HG02840 (cell line): ENCODE measurements around the gene ACVR1.
"Not testable (repeated sequence)": the region's sequence is repeated elsewhere in the genome, so short reads cannot be mapped to it uniquely, and the experiment has no call there.

Experiments used
- ATAC-seq: cut with Tn5 transposase; IDR thresholded peaks from one replicate; pipeline ENCODE4 v1.9.1; 2021; ENCODE audit warnings: mild to moderate bottlenecking, moderate library complexity, moderate number of reproducible peaks; ENCODE audit not compliant: unreplicated experiment, low FRiP score

ACVR1 gene

DNA sequence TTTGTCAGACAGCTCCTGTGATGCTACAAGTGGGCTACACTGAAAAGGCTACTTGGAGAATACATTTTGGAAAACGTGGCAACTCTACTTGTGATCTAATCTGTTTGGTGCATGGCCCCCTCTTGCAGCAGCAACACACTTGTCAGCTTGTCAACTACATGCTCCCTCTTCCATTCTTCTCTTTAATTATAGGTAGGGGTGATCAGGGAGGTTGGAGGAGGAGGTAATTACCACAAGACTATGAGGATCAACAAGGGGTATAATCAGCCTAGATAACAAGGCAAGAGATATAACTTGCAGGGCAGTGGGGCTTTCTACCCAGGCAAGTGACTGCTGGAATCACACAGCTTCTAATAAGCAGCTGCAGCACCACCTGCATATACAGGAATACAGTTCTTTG, 104.9 kb downstream of the ACVR1 start:
- ATAC-seq, result no peak

DNA sequence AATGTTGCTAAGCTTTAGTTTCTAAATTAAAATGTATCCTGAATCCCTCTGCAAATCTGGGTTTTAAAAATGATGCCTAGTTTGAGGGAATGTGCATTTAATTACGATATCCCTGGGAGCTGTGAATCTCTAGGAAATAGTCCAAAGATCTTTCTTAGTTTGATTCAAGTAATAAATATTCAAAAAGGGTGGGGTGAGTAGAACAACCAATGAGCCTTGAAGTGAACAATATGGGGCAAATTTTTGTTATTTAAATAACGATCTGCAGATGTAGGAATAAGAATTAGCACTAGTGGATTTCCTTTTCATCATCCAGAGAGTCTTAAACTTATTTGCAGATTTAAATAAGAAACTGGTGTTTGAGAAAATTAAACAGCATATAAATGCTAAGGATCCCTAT, 106.3 kb downstream of the ACVR1 start:
- ATAC-seq, result no peak

DNA sequence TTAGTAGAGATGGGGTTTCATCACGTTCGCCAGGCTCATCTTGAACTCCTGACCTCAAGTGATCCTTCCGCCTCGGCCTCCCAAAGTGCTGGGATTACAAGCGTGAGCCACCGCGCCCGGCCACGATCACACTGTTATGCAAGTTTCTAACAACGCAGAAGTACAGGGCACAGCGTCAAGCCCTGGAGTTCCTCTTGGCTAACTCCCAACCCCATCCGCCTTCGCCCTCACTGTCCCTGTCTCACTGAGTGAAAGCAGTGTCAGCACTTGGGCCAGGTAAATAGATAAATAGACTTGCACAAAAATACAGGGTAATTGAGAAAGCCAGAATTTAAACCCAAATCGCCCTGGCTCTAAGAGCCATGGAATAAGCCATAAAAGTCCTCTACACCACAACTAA, 111.7 kb downstream of the ACVR1 start:
- no peak for ATAC-seq

DNA sequence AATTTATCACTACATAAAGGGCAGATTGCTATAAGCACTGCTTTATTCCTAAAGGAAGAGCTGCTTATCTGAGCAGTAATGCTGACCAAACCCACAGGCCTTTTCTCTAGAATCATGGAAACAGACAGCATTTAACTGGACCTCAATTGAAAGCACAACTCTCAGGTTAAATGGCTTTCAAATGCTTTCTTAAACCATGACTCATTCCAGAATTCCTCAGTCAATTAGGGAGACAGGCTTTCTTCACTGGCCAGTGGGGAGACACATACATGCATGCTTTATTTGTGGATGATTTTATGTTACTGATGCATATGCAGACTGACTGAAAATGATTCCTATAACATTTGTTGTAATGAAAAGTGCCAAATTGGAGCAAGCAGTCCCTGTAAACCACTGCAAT, 114.6 kb downstream of the ACVR1 start:
- ATAC-seq, result no peak

DNA sequence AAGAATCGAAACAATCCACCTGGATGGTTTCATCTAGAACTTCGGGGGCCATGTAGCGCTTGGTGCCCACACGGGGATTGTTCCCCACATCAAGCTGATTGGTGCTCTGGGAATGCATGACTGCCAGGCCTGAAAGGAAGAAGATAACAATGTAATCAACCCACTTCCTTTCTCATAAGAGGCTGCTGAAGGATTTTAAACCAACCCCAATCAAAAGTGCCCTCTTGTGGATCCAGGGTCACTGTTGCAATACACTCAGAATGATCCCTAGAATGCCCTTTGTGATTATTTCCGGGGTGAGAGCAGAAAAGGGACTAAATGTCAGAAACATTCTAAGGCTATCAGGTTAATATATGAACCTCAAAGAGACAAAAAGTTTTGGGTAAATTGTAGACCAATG, 115.2 kb downstream of the ACVR1 start:
- no peak for ATAC-seq

DNA sequence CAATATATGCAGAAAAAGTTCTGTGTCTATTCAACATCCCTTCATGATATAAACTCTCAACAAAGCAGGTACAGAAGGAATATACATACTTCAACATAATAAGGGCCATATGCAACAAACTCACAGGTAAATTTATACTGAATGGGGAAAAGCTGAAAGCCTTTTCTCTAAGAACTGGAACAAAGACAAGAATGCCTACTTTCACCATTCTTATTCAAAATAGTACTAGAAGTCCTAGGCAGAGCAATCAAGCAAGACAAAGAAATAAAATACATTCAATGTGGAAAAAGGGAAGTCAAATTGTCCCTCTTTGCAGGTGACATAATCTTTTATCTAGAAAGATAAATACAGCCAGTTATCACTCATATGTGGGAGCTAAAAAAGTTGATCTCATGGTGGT, 116.3 kb downstream of the ACVR1 start:
- no peak for ATAC-seq

DNA sequence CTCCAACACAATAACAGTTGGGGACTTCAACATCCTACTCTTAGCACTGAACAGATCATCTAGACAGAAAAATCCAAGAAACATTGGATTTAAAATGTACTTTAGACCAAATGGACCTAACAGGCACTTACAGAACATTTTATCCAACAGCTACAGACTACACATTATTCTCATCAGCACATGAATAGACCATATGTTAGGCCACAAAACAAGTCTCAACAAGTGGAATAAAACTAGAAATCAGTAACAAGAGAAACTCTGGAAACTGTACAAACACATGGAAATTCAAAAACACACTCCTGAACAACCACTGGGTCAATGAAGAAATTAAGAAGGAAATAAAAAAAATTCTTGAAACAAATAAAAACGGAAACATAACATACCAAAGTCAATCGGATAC, 117.5 kb downstream of the ACVR1 start:
- ATAC-seq, result no peak

DNA sequence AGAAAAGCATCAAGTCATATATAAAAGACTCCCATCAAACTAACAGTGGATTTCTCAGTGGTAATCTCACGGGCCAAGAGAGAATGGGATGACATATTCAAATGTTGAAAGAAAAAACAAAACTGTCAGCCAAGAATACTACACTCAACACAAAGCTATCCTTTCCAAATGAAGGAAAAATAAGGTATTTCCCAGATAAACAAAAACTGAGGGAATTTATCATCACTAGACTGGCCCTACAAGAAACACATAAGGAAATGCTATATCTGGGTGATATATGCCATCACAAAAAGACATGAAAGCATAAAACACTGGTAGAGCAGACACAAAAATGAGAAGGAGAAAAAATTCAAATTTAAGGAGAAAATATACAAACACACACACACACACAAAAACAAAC, 118.6 kb downstream of the ACVR1 start:
- no peak for ATAC-seq

DNA sequence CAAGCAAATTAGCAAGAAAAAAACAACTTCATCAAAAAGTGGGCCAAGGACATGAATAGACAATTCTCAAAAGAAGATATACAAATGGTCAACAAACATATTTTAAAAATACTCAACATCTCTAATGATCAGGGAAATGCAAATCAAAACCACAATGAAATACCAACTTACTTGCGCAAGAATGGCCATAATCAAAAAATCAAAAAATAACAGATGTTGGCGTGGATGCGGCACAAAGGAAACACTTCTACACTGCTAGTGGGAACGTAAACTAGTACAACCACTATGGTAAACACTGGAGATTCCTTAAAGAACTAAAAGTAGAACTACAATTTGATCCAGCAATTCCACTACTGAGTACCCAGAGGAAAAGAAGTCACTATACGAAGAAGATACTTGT, 119.7 kb downstream of the ACVR1 start:
- not testable (repeated sequence) for ATAC-seq

DNA sequence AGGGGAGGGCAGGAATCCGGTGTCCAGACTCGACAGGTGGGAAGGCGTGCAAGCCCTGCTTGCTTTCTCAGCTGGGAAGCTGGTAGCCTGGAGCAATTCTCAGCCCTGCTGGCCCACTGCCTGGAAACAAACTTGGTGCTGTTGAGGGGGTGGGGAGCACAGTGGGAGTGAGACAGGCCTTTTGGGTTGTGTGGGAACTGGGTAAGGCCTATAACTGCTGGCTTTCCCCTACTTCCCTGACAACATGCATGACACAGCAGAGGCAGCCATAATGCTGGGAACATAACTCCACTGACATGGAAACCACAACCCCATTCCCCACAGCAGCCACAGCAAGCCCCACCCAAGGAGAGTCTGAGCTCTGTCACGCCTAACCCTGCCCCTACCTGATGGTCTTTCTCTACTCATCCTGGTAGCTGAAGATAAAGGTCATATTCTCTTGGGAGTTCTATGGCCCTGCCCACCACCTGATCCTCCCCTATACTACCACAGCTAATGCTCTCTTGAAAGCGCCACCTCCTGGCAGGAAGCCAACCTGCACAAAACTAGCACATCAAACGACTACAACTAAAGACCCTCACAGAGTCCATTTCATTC, 124.6 kb downstream of the ACVR1 start:
- ATAC-seq, result no peak

DNA sequence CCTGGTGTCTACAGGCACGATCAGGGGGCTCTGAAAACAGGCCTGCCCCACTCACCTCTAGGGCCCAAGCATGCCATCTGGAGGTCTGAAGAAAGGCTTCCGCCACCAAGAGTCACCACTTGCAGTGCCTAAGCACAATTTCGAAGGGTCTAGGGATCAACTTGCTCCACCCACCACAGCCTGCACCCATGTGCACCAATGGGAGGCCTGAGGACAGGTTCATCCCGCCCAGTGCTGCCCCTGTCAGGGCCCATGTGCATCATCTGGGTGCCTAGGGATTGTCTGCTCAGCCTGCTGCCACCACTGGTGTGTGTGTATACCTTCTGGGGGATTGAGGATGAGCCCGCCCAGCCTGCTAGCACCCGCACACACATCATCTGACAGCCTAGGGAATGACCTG, 126.4 kb downstream of the ACVR1 start:
- no peak for ATAC-seq

DNA sequence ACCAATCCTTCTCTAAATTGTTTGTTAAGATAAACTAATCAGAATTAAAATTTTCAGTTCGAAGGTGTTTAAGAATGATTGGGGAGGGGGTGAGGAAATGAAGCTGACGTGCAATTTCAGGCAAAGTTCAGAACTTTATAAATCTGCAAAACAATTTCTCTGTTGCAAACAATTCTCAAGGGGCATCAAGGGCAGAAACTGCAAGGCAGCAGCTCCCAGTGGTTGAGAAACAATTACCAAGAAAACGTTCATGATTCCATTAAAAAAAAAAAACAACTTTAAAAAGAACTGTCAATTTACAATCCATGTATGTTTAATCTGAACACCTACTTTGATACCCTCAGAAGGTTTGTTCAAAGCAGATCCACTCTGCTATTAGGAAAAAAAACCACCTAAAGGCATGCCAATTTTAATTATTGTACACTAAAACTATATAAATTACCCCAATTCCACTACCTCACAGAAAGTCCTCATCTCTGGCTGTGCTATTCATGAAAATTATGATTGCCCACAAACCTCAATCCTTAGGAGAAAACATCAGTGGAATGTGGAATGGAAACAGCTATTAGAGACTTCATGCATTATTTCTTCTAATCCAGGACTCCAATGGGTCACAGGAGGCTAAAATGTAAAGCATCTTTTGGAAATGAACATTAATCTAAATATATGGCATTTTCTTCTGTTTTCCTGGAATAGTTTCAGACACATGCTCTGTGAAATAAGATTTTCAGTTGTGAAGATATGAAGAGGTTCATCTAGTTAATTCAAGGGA, 127.6 kb downstream of the ACVR1 start:
- no peak for ATAC-seq

DNA sequence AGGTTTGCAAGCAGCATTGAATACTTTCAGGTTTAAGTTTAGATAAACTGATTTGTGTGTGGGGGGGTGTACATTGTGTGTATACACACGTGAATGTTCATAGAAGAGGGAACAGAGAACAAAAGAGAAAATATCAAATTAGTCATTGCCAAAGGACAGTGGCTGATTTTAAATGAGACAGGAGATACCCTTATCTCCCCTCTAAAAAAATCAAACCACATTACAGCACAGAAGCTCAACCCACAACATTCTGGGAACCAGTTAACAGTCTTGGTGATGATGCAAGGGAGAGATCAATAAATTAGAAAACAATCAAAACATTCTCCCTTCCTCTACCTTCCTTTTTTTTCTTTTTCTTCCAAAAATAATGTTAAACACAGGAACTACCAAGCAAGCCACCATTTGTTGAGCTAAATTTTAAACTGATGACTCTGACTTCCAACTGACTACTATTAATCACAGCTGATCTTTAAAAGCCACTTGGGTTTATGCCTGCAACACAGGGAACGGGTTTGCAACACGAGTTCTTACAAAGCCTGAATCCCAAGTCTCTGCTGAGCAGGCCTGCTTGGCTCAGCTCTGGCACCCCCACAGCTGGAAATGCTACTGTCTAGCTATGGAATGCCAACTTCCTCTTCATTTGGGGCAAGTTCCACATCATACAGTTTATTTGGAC, 128.3 kb downstream of the ACVR1 start:
- ATAC-seq, result no peak

DNA sequence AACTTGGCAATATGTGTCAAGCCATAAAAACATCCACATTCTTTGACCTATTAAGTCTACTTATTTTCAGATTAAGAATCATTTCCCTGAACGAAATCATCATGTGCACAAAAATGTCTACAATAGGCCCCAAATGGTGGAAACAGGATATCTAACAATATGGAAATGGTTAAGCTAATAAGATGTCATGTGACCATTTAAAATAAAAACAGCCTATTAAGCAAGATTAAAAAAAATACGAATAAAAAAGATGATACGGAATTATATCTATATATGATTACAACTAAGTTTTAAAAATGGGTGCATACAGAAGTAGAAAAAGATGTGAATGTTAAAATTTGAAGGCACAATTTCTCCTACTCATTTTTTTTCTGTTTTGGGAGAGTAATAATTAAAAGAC, 128.8 kb downstream of the ACVR1 start:
- no peak for ATAC-seq

DNA sequence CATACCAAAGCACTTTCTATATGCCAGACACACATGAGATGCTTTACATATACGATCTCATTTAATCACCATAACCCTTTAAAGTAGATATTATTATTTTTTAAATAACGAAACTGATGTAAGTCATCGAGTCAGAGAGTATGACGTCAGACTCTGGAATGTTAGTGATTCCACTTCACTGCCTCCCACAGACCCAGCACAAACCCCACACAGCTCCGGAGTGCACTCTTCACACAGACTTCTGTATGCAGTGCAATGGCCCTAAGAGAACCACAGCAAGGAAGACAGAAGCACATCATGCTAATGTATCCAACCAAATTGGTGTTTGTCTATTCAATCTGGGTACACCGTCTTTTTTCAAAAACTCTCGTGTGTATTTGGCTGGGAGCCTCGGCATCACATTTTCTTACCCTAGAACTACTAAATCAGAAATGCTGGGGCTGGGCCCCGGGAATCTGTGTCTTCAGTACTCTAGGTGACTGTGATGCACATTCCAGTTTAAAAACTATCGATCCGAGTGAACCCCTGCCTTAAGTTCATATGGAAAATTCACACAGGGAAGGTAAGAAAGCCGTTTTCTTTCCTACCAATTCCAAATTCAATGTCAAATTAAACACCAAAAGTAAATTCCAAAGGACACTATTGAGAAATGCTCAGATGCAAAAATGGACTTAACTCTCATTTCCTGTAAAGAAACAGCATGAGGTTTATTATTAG, 129.7 kb downstream of the ACVR1 start:
- ATAC-seq, result no peak

DNA sequence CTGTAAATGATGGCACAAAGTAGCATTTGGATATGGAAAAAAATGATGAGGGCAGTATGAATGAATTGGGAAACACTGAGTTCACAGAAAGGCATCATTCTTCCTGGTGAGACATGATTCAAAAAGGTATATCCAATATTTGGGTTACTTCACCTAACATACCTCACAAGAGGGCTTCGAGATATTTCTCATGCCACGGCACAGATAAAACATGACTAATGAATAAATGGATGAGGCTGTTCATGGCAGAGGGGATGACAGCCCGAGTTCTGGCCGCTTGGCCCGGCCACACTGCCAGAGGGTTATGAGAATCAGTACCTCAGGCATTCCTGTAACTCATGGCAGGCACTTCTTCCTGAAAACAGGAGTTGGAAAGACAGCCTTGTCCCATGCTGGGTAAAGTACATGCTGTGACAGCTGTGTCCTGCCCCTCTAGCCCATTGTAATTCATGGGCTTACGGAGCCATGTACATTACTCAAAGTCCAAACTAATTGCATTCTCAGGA, 131.5 kb downstream of the ACVR1 start:
- ATAC-seq, result no peak

DNA sequence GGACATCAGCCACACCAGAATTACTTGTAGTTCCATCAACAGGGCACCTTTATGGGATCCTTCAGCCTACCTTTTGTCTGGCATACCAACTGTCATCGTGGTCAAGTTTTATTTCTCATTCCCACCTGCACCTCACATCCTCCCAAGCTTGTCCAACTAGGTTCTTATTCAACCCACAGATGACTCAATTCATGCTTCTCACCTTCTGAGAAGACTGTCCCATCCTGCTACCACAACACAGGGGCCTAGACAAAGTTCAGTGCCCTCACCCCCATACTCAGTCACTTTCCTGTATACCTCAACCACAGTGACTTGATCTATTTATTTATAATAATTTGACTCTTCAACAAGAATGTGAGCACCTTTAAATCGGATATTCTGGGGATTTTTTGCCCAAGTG, 133.1 kb downstream of the ACVR1 start:
- ATAC-seq, result no peak

DNA sequence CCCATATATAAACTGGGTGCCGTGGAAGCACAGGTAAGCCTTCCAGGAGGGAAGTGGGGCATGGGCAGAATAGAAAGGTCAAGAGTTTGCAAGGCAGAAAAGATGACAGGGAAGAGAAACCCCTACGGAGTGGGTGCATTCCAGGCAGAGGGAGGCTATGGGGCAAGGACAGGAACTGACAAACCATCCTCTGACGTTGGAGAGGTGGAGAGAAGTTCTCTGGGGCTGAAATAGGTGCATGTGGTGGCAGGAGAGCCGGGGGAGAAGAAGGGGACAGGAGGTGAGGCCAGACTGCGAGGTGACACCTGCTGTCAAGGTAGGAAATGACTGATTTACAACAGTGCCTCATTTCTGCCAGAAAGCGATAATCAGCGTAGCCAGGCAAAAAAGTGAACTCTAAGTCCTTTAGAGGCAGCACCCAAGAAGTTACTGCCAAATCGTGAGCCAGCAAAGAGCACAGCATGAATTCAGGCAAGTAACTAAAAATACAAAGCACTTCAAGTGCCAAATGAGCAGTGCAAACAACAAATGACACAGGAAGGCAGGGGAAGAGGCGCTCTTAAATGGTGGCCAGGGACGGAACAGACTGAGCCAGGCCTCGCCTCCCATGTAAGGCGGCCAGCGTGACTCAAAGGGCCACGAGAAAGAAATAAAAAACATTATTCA, 134.2 kb downstream of the ACVR1 start:
- ATAC-seq, result no peak

DNA sequence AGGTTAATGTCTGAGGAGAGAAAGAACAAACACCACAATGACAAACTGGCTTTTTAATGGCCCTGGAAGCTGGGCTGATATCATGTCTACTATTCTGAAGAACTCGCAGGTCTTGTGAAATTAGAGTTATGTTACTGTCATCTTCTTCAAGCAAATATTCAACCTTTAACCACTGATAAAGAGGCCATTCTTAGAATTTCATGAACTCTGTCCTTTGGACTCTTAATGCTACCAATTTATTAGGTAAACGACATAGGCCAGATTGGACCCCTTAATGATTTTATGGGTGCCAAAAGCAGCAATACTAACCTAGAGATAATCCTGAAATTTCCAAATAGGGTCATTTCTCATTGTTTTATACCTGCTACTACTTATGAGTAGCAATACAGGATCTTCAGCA, 138.5 kb downstream of the ACVR1 start:
- no peak for ATAC-seq

DNA sequence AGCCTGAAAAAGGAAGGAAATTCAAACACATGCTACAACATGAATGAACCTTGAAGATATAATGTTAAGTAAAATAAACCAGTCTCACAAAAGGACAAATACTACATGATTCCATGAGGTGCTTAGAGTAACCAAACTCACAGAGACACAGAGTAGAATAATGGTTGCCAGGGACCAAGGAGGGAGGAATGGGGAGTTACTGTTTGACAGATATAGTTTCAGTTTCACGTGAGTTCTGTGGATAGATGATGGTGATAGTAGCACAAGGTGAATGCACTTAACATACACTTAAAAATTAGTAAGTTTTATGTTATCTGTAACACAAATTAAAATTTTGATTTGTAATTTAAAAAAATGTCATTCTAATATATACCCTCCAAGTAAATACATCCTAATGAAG, 140.6 kb downstream of the ACVR1 start:
- no peak for ATAC-seq

DNA sequence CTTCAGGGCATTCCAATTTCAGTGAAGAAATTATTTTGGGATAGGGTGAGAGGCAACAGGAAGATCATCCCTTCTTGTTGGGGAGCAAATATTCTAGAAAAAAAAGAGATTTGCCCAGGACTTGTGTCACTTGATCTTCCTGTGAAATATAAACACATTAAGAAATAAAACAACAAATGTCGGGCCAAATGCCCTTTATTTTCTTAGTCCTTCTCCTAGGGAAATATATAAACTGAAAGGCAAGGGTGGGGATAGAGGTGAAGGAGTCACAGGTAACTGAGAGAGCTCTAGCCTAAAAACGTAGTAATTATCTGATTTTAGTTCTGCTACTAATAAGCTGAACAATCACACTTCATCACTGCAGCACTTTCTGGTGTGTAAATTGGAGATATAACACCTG, 142.9 kb downstream of the ACVR1 start:
- ATAC-seq, result no peak
